HUDEP-2 (cell line): ENCODE results near the gene PES1.
A peak's percentile ranks its signal among the peaks of the same experiment; 100 is the strongest.
"Not testable (repeated sequence)": the region's sequence is repeated elsewhere in the genome, so short reads cannot be mapped to it uniquely, and the experiment has no call there.

Source experiments
- DNase-seq, 76 experiments: peaks; one replicate each; lab custom pipeline; 2025; ENCODE audit not compliant: unreplicated experiment in 76 of 76; lab: John Stamatoyannopoulos, UW

Gene PES1

DNA sequence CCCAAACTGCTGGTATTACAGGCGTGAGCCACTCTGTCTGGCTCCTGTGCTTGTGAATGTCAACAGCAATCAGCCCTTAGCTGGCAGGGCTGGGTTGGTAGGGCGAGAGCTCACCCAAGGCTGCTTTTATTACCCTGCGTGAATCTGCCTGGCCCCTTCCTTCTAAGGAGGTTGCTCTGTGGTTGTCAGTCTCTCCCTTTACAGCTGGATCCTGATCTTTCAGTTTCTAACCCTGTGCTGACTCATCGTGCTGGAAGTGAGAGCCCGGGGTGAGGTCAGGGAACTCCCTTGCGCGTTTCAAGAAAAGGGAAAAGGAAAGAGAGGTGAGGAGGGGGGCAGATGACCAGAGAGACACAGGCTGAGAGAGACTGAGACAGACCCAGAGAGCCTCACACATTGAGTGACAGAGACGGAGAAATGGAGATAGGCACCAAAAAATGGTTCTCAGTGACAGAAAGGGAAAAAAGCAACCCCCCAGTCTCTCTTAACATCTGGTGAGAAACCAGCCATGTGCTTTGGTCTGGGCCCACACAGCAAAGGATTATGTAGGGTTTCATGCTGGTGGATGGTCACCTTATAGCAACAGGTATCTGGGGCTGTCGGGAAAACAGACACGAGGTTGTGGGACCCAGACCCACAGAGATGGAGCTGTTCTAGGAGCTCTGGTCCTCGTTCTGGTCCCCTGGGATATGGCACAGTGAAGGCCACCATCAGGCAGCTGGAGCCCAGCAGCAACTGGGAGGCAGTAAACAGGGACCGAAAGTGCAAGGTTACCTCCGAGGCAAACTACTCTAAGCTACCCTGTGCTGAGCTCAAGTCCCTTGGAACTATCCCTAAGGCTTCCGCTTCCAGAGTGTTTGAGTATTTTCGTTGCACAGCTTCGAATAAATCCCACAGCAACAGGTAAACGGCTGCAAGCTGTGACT, 17.8 kb upstream of the PES1 start:
- peak in 22 of 76 experiments; percentile 7 to 46 (median 22) for DNase-seq

DNA sequence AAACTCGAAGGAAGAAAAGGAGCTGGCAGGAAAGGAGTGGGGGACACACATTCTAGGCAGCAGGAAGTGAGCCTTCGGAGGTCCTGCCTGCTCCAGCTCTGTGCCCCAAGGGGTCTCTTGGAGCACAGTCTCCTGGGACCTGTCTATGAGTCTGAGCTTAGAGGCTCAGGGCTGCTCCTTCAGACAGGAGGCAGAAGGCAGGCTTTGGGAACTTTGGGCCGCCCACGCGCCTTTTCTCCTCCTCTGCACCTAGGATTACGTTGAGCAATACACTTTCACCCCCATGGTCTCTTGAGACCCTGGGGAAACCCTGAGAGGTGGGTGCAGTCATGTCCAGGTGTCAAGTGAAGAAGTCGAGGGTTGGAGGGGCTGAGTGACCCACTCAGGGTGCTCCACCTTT, 16.2 kb upstream of the PES1 start:
- no peak for DNase-seq

DNA sequence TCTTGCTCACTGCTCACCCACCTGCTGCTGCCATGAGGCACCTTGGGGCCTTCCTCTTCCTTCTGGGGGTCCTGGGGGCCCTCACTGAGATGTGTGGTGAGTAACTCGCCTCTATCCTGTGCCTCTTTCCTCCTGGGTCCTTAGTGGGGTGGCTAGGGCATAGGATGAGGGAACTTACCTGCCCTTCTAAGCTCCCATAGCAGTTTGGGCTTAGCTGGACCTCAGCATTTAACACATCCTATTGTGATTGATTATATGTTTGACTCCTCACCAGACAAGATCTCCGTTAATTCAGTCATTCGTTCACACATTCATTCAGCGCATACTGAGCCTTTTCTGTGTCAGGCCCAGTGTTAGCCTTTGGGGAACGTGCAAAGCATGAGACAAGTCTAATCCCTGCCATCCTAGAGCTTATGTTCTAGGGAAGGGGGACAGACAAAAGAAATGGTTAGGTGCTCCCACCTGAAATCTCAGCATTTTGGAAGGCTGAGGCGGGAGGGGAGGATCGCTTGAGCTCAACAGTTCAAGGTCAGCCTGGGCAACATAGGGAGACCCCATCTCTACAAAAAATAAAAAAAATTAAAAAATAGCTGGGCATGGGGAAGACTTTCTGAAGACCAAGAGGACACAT, 15.7 kb upstream of the PES1 start:
- DNase-seq, result no peak

DNA sequence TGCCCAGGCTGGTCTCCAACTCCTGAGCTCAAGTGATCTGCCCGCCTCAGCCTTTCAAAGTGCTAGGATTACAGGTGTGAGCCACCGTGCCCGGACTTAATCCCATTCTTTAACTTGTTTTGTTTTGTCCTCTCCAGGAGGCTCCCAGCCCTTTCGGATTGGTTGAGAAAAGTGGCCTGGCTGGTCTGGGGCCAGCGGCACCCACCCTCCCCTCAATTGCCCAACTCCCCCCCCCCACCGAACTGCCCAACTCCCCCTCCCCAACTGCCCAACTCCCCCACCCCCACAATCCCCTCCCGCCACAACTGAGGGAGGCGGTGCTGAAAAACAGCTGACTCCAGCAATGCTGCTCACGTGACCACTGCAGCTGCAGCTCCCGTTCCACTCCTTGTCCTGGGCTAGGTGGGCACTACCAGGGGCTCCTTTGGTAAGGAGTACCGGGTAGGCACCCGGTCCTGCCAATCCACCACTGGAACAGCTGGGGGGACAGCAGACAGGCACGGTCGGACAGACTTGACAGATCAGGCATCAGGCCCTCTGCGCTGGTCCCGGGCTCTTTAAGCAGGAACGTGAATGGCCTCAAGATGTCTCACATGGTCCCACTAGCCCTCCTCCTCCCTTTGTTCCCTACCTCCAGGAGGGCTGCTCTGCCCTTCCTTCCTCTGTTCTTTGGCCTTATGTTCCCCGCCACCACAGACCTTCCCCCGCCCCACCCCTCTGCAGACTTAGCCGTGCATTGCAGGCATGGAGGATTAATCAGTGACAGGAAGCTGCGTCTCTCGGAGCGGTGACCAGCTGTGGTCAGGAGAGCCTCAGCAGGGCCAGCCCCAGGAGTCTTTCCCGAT, 15.0 kb upstream of the PES1 start, which contains the start of gene TCN2:
TSS of gene TCN2 (plus strand) at position 720 of the 845 bp plus-strand sequence. CDS start 158 bp downstream, outside the sequence.
- DNase-seq, result peak in 14 of 76 experiments; percentile 8 to 46 (median 26)

DNA sequence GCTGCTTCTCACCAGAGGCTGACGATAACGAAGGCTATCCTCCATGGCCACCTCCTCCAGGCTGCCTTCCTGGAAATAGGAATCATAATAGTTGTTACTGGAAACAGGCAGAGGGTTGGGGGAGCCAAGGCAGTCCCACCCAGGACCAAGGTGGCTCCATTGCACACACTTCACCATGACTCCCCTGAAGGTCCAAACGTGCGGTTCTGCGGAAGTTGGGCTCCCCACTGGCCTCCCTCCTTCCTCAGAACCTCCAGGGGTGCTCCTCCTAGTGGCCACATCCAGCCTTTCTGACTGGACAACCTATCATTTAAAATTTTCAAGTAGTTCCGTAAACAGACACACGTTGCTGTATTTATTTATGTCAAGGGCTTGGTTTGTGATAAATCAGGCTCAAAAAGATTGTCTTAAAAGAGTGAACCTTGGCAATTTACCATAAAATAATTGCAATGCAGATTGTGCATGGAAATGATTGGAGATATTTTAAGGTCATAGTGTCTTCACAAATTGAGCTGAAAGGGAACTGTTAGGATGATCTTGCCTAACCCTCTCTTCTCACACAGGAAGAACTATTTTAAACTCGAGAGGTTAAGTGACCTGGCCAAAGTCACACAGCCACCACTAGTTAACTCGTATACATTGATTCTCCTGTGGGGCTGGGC, 13.9 kb upstream of the PES1 start:
- peak in 41 of 76 experiments; percentile 4 to 57 (median 29) for DNase-seq

DNA sequence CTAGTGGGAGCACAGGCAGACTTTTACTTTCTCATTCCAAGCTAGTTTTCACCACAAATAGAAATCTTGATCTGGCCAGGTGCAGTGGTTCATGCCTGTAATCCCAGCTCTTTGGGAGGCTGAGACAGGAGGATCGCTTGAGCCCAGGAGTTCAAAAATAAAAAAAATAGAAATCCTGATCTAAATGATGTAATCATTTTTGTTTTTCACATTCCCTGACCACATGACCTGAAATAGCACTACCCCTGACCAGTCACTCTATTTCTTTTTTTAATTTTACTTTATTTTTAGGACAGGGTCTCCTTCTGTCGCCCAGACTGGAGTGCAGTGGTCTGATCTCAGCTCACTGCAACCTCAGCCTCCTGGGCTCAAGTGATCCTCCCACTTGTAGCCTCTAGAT, 13.0 kb upstream of the PES1 start:
- DNase-seq, result no peak

DNA sequence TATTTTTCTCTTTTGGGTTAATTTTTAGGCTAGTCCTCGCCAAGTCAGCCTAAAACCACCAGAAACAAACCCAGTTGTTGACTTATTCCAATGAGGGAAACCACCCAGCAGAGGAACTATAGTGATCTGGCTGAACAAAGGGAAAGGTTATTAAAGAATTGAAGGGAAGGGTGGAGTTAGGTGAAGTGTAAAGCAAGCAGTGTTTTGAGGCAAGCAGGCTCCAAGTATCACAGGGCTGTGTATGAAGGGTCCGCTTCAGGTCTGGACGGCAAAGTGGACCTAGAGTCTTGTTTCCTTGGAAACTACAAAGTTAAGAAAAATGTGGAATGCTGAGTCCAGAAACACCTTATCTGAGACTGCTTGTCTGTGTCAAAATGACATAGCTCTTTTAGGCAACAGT, 12.1 kb upstream of the PES1 start:
- no peak for DNase-seq

DNA sequence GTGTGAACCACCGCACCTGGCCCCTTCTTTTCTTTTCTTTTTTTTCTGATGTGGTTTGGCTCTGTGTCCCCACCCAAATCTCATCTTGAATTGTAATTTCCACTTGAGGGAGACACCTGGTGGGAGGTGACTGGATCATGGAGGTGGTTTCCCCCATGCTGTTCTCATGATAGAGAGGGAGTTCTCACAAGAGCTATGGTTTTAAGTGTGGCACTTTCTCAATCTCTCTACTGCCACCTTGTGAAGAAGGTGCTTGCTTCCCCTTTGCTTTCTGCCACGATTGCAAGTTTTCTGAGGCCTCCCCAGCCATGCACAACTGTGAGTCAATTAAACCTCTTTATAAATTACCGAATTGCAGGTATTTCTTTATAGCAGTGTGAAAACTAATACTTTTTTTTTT, 10.3 kb upstream of the PES1 start:
- DNase-seq, result peak in 25 of 76 experiments; percentile 5 to 55 (median 22)

DNA sequence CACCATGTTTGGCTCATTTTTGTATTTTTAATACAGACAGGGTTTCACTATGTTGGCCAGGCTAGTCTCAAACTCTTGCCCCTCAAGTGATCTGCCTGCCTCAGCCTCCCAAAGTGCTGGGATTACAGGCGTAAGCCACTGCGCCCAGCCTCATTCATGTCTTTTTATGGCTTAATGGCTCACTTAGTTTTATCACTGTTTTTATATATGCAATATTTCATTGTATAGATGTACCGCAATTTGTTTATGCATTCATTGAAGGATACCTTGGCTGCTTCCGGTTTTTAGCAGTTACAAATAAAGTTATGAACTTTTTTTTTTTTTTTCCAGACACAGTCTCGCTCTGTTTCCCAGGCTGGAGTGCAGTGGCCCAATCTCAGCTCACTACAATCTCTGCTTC, 9.8 kb upstream of the PES1 start:
- no peak for DNase-seq

DNA sequence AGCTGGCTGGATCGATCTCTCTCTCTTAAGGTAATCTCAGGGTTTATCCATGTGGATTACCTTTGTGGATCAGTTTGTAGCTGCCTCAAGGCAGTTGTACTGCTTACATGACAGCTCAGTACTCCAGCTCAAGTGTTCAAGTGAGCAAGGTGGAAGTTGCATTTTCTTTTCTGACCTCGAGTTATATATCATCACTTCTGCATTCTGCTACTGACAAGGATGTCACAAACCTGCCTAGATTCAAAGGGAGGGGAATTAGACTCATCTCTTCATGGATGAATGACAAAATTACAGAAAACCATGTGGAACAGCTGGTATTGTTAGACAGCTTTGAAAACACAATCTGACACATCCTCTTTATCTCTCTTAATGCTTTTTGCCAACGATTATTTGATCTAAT, 9.2 kb upstream of the PES1 start:
- DNase-seq, result no peak

DNA sequence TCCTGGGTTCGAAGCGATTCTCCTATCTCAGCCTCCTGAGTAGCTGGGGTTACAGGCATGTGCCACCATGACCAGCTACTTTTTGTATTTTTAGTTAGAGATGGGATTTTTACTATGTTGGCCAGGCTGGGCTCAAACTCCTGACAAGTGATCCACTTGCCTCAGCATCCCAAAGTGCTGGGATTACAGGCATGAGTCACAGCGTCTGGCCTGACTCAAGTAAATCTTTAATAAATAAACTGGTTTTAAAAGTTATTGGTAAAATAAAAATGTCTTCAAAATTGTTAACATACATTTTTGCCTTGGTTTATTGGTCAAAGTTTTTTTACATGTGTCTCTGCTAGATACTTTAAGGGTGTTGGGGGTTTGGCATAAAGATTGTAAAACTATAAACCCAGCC, 7.3 kb upstream of the PES1 start:
- no peak for DNase-seq

DNA sequence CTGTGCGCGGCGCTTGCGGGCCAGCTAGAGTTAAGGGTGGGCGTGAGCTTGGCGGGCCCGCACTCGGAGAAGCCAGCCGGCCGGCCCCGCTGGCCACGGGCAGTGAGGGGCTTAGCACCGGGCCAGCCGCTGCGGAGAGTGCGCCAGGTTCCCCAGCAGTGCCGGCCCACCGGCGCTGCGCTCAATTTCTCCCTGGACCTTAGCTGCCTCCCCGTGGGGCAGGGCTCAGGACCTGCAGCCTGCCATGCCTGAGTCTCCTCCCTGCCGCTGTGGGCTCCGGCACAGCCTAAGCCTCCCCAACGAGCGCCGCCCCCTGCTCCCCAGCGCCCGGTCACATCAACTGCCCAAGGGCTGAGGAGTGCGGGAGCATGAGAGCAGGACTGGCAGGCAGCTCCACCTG, 5.2 kb upstream of the PES1 start:
- DNase-seq, result no peak

DNA sequence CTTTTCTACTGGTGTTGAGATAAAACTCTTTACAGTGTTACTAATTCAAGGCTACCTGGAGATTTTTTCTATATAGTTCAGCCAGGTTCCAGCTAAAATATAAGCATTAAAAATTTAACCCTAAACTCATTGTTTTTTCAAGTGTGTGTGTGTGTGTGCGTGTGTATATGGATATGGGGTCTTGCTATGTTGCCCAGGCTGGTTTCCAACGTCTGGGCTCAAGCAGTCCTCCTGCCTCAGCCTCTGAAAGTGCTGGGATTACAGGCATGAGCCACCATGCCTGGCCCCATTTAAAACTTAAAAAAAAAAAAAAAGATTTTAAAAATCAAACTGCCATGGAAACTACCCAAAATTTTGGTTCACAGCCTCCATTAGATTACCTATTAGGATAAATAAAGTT, 4.5 kb upstream of the PES1 start:
- DNase-seq, result no peak

DNA sequence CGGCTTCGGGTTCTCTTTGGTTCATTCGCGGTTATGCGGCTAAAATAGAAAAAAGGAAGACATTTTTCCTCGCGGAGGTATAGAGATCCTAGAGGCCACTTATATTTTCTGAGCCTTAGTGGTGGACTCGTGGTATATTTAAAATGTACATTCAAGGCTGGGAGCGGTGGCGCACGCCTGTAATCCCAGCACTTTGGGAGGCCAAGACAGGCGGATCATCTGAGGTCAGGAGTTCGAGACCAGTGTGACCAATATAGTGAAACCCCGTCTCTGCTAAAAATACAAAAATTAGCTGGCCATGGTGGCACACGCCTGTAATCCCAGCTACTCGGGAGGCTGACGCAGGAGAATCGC, 627 bp upstream of the PES1 start:
- not testable (repeated sequence) for DNase-seq

DNA sequence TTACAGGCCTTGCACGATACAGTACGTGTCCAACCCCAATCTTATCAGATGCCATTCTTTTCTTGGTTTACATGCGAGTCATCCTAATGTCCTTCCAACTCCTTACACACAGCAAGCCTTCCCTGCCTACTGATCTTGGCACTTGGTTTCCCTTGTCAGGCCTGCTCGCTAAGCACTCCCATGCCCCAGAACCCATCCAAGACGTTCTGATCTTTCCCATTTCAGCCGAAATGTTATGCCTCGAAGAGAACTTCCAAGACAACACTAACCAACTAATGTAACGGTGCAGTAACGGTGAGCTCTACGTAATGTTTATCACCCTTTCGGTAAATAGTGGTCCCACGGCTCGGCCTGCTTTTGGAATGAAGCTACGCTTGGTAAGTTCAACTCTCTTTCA, 521 bp downstream of the PES1 start:
- DNase-seq, result peak in 8 of 76 experiments; percentile 10 to 32 (median 24)

DNA sequence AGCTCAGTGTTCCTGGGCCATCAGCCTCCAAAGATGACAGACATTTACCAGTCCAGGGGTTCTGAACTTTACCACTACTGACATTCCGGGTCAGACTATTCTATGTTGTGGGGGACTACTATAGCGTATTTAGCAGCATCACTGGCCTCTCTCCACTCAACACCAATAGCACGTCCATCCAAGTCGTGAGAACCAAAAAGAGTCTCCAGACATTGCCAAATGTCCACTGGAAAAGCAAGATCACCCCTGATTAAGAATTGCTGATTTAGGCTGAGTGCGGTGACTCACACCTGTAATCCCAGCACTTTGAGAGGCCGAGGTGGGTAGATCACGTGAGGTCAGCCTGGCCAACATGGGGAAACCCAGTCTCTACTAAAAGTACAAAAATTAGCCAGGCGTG, 5.3 kb downstream of the PES1 start:
- no peak for DNase-seq

DNA sequence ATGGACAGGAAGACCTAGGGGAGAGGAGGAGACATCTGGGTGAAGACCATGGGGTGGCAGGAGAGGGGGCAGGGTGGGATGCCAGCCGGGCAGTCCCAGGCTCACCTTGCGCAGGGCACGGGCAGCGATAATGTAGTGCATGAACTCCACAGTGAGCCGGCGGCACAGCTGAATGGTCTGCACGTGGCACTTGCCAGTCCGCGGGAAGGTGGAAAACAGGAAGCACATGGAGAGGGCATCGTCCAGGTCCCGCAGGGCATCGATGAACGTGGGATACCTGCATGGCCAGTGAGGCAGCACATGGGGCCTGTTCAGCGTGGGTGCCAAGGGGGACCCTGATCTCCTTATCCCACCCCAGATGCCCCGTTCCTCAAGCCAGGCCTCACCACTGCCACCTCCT, 7.3 kb downstream of the PES1 start:
- no peak for DNase-seq

DNA sequence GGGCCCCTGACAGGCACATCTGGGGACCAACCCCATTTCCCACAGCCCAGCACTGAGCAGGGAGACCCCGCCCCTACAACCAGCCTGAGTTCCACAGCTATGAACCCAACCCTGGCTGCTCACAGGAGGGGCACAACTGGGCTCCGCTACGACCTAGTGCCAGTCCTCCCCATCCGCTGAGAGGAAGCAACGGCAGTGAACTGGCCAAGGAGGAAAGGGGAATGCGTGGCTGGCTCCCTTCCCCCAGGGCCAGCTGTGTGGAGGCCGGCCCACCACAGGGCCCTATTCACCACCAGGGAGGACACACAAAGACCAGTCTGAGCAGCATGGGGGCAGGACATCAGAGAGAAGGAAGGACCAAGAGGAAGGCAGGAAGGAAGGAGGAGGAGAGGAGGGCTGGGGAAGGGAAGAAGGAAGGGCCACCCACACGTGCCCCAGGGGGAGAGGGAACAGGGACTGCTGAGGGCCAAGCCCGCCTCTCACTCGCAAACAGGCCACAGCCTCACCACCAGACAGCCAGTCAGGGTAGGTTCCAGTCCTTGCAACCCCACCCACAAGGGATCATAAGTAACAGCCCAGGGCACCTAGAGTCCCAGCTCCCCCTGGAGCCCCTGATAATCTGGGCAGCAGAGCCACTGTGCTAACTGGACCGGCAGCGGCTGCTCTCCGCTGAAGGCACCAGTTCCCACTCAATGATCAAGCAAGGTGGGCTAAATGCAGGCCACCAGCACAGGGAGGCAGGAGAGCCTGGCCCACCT, 8.7 kb downstream of the PES1 start:
- DNase-seq, result no peak

DNA sequence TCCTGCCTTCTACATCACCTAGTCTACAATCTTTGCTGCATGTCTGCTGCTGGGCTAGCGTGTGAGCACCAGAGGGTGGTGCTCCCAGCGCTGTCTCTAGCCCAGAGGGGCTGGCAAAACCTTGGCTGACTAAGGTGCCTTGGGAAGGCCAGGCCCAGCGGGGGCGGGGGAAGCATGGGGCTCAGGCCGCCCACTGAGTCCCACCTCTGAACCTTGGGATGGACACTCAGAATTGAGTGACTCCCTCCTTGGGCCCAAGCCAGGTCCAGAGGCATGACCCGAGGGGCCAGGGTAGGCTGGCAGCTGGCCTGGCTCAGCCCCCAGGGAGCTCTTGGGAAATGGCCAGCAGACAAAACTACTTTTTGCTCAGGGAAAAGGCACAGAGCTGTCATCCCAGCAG, 9.7 kb downstream of the PES1 start:
- DNase-seq, result no peak

DNA sequence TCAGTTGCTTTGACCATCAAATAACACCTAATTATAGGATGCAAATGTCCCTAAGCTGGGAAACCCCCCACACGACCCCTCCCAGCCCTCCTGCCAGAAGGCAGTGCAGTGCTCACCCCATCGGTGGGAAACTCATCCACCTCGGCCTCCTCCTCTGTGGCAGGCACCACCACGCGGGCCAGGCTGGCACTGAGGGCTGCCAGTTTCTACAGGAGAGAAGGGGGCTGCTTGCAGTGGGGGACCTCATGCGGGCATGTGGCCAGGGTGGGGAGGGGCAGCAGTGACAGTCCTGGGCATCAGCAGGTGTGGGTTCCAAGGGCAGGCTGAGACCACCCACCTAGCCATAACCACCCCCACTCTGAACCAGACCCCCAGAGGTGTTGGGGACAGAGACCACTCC, 10.8 kb downstream of the PES1 start:
- no peak for DNase-seq
